NCI-H510A treated with DMSO at 0.1 percent for 48 hours (cell line): ENCODE measurements around the gene HRH4.
A peak's percentile ranks its signal among the peaks of the same experiment; 100 is the strongest.

ENCODE experiments used
- DNase-seq: peaks from one replicate; lab custom pipeline; 2025; lab: John Stamatoyannopoulos, UW

HRH4 gene

GRCh38 chr18:24460388-24460787, at the start of gene HRH4:
Gene HRH4 (plus strand): TSS chr18:24460637. CDS start chr18:24460729, 92 bp downstream.
- DNase-seq = no peak

- no peak for DNase-seq
Observed at GRCh38 chr18:24413148-24413547, 47.3 kb upstream of the HRH4 start.

- no peak for DNase-seq
Observed at GRCh38 chr18:24414349-24415003, 46.0 kb upstream of the HRH4 start.

- DNase-seq = no peak
Observed at GRCh38 chr18:24417480-24417879, 43.0 kb upstream of the HRH4 start.

- DNase-seq = no peak
Observed at GRCh38 chr18:24420551-24420950, 39.9 kb upstream of the HRH4 start.

GRCh38 chr18:24421831-24422230, 38.6 kb upstream of the HRH4 start:
- DNase-seq = no peak

- DNase-seq = no peak
Observed at GRCh38 chr18:24426073-24426397, 34.4 kb upstream of the HRH4 start.

- DNase-seq = peak; percentile 48
Observed at GRCh38 chr18:24426398-24427294, 33.8 kb upstream of the HRH4 start, which contains the start of gene IMPACT. Gene IMPACT (plus strand): TSS chr18:24426670. CDS start chr18:24426757, 87 bp downstream.

- no peak for DNase-seq
Observed at GRCh38 chr18:24427484-24427883, 33.0 kb upstream of the HRH4 start.

GRCh38 chr18:24428709-24429108, 31.7 kb upstream of the HRH4 start:
- no peak for DNase-seq

GRCh38 chr18:24429188-24429587, 31.2 kb upstream of the HRH4 start:
- DNase-seq = no peak

- DNase-seq = no peak
Observed at GRCh38 chr18:24432618-24433017, 27.8 kb upstream of the HRH4 start.

GRCh38 chr18:24436939-24437338, 23.5 kb upstream of the HRH4 start:
- no peak for DNase-seq

GRCh38 chr18:24443870-24444269, 16.6 kb upstream of the HRH4 start:
- DNase-seq = no peak

GRCh38 chr18:24446453-24446852, 14.0 kb upstream of the HRH4 start:
- DNase-seq = no peak

GRCh38 chr18:24446953-24447538, 13.4 kb upstream of the HRH4 start:
- DNase-seq = no peak

GRCh38 chr18:24447961-24448360, 12.5 kb upstream of the HRH4 start:
- no peak for DNase-seq

- no peak for DNase-seq
Observed at GRCh38 chr18:24456549-24456948, 3.9 kb upstream of the HRH4 start.

GRCh38 chr18:24459772-24460171, 665 bp upstream of the HRH4 start:
- DNase-seq = no peak

- DNase-seq = no peak
Observed at GRCh38 chr18:24461996-24462395, 1.6 kb downstream of the HRH4 start.

- DNase-seq = no peak
Observed at GRCh38 chr18:24462838-24463775, 2.7 kb downstream of the HRH4 start.

- DNase-seq = no peak
Observed at GRCh38 chr18:24465486-24465885, 5.0 kb downstream of the HRH4 start.
